Sigmoid colon (tissue), 7 donors: ENCODE data around the gene RWDD3. TPM values are rescaled to one million over a fixed set of nuclear protein-coding genes. Genes with fewer than 3 reads are reported as not detected.

Source experiments
- DNase-seq: peaks from one replicate; pipeline ENCODE4 v3.0.0-alpha.2; 2019
- H3K27ac ChIP-seq, 4 donors: fragments of 200-600 bp; sonication (generic); one replicate each; pipeline ENCODE4 v1.5.1; 2016 to 2019; ENCODE audit warnings: mild to moderate bottlenecking in 1 of 4
- H3K27me3 ChIP-seq, 3 donors: fragments of 200-600 bp; sonication (generic); one replicate each; pipeline ENCODE4 v1.5.1; 2019; ENCODE audit warnings: mild to moderate bottlenecking in 1 of 3
- H3K36me3 ChIP-seq, 4 donors: fragments of 200-600 bp; sonication (generic); one replicate each; pipeline ENCODE4 v1.5.1; 2016 to 2019
- H3K4me1 ChIP-seq, 4 donors: fragments of 200-600 bp; sonication (generic); one replicate each; pipeline ENCODE4 v1.5.1; 2017 to 2019
- H3K4me3 ChIP-seq, 4 donors: fragments of 200-600 bp; sonication (generic); one replicate each; pipeline ENCODE4 v1.5.1; 2017 to 2019; ENCODE audit warnings: mild to moderate bottlenecking in 2 of 4, moderate library complexity in 1 of 4
- H3K9me3 ChIP-seq, 4 donors: fragments of 200-600 bp in 3 of 4; sonication (generic) in 3 of 4; one replicate each; pipeline versions ENCODE4 v1.5.1 to v1.6.1; 2013 to 2019
- EP300 ChIP-seq, 4 donors: sonication (generic); formaldehyde crosslinking; IDR thresholded peaks; one replicate each; pipeline ENCODE4 v1.6.1; 2017; ENCODE audit warnings: antibody characterized with exemption in 4 of 4
- POLR2A ChIP-seq, 2 donors: fragments of 450-650 bp; IDR thresholded peaks; one replicate each; pipeline ENCODE4 v1.6.1; 2016; ENCODE audit warnings: antibody characterized with exemption in 2 of 2, mild to moderate bottlenecking in 2 of 2, moderate library complexity in 2 of 2
- POLR2AphosphoS5 ChIP-seq, 4 donors: sonication (generic); formaldehyde crosslinking; IDR thresholded peaks; one replicate each; pipeline ENCODE4 v1.6.1; 2017; ENCODE audit warnings: antibody characterized with exemption in 4 of 4
- WGBS, 2 donors: extraction: QIAGEN DNeasy Blood & Tissue Kit; methylation state at CpG; one replicate each; pipeline ENCODE4 v1.1.7; 2013; 5-methylcytosine and 5-hydroxymethylcytosine counted together
- intact Hi-C: fragments of 100-400 bp; cut with DNase I; formaldehyde crosslinking; loops from one replicate; pipeline ENCODE4 v1.15.1; 2023
- polyA plus RNA-seq, 3 donors: library from polyadenylated mRNA; stranded (reverse); fragments of 200-250 nt; gene quantifications; one replicate each; pipeline ENCODE4 v1.2.3, GENCODE V29; 2013
- total RNA-seq, 4 donors: library from RNA; depleted of rRNA; stranded (reverse); fragments of >200 nt; gene quantifications; one replicate each; pipeline ENCODE4 v1.1.0, GENCODE V29; 2016
- TF ChIP-seq, protein P1 (sequence below), 4 experiments: fragments of 450-650 bp in 3 of 4; fragments of 200-600 bp in 1 of 4; IDR thresholded peaks; one replicate each; pipeline ENCODE4 v1.5.1; 2016 to 2019; ENCODE audit warnings: antibody characterized with exemption in 4 of 4, mild to moderate bottlenecking in 3 of 4, moderate library complexity in 2 of 4
- donor health status: healthy with polysubstance abuse.
- donor health status: Bipolar disorder and iron deficiency.
- donor health status: healthy.

RWDD3 gene
- total RNA-seq (10 to 100 TPM; 11.1 to 22.2 (median 16.7) TPM), polyA plus RNA-seq (10 to 100 TPM; 17.0 to 27.6 (median 23.1) TPM)

DNA sequence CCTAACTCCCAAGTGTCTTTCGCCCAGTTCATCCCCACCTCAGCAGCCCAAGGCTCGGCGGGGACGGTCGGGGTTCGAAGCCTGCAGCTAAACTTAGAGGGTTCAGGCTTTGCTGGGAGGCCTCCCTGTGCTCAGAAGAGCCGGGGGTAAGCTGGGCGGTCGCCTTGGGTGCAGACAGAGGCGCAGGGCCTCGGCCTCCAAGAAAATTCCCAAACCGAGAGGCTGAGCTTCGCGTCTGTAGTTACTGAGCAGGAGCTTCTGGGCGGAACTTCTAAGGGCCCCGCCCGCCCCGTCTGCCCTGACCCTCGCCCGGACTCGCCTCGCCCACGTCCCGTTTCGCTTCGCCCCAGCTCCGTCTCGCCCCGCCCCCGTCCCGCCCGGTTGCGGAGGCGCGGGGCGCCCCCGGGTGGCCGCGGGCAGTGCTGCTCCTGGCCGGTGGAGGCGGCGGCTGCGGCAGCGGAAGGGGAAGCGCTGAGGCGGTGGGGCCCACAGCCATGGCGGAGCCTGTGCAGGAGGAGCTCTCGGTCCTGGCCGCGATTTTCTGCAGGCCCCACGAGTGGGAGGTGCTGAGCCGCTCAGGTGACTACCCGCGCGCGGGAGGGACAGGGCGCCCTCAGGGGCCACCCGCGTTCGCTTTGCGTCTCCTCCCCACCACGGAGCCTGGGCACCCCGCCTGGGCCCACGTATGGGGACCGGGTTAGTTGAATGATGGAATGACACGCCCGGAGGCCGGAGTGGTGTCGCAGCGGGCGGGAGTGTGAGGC is at the start of gene RWDD3:
RWDD3 (plus strand) TSS at position 474 of the 764 bp plus-strand sequence; CDS start at position 495, 21 bp downstream.
- intact Hi-C loops, result loop anchor here (1.0 to 2.0 kb wide), 3 partner anchors 117 to 379 kb away; partner anchors contain the start of gene TLCD4
- Histone ChIP-seq H3K4me1 (peaks cover 0 to 50% (median 37%) of the 10 kb centered on the region in 4 donors), H3K27ac (peak within 1 kb of the TSS; percentile 79 to 91 (median 86)), H3K9me3 (no peaks in the 10 kb centered on the region), H3K36me3 (no peaks in the 10 kb centered on the region), H3K27me3 (no peaks in the 10 kb centered on the region), H3K4me3 (peak within 1 kb of the TSS; percentile 68 to 86 (median 80))
- WGBS, 2 donors, result 0% methylated on average over 71 of the region's 71 CpGs
- TF ChIP-seq EP300 (IDR thresholded peaks at IDR 0.05) (no peak), POLR2AphosphoS5 (IDR thresholded peaks at IDR 0.05) (peak; percentile 31 to 82 (median 80)), POLR2A (IDR thresholded peaks at IDR 0.05) (peak in 1 of 2 donors; percentile 20)
- TF ChIP-seq, protein P1, sequence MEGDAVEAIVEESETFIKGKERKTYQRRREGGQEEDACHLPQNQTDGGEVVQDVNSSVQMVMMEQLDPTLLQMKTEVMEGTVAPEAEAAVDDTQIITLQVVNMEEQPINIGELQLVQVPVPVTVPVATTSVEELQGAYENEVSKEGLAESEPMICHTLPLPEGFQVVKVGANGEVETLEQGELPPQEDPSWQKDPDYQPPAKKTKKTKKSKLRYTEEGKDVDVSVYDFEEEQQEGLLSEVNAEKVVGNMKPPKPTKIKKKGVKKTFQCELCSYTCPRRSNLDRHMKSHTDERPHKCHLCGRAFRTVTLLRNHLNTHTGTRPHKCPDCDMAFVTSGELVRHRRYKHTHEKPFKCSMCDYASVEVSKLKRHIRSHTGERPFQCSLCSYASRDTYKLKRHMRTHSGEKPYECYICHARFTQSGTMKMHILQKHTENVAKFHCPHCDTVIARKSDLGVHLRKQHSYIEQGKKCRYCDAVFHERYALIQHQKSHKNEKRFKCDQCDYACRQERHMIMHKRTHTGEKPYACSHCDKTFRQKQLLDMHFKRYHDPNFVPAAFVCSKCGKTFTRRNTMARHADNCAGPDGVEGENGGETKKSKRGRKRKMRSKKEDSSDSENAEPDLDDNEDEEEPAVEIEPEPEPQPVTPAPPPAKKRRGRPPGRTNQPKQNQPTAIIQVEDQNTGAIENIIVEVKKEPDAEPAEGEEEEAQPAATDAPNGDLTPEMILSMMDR (IDR thresholded peaks at IDR 0.05), result peak; percentile 39 to 94 (median 45)
- peak; percentile 97 for DNase-seq

DNA sequence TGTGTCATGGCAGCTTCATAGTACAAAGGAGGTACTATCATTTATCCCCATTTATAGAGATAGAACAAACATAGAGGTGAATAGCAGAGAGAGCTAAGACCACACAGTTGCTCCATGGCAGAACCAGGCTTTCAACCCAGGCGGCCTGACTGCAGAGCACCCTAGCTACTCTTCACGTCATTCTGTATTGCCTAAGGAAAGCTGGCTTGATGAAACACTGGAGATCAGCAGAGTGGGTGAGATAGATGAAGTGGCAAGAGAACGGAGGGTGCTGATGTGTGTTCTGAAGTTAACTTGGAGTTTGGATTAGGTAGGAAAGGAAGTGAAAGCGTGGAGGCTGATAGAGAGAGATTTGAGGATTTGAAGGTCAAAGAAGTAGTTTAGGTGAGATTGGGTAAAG is 47.9 kb upstream of the RWDD3 start:
- DNase-seq, result no peak
- no peaks in the 10 kb centered on the region for H3K36me3 ChIP-seq
- intact Hi-C loops, result no loop called here
- H3K4me1 ChIP-seq, result peaks cover 0 to 13% (median 10%) of the 10 kb centered on the region in 4 donors
- H3K4me3 ChIP-seq, result no peak overlapping the region
- no peak overlapping the region for H3K27ac ChIP-seq
- H3K9me3 ChIP-seq, result no peaks in the 10 kb centered on the region
- no peak for TF ChIP-seq POLR2A (IDR thresholded peaks at IDR 0.05)
- TF ChIP-seq POLR2AphosphoS5 (IDR thresholded peaks at IDR 0.05), result no peak
- TF ChIP-seq, protein P1 (IDR thresholded peaks at IDR 0.05), result no peak
- no peak for TF ChIP-seq EP300 (IDR thresholded peaks at IDR 0.05)
- 92 to 93% methylated on average over 4 of the region's 4 CpGs for WGBS, 2 donors
- H3K27me3 ChIP-seq, result no peaks in the 10 kb centered on the region

- 95% methylated on average over 1 of the region's 1 CpG for WGBS, 2 donors
- intact Hi-C loops, result no loop called here
- Histone ChIP-seq H3K36me3 (no peaks in the 10 kb centered on the region), H3K9me3 (no peaks in the 10 kb centered on the region), H3K4me3 (no peak overlapping the region), H3K4me1 (peaks cover 0 to 30% (median 21%) of the 10 kb centered on the region in 4 donors), H3K27me3 (no peaks in the 10 kb centered on the region), H3K27ac (no peak overlapping the region)
- TF ChIP-seq POLR2AphosphoS5 (IDR thresholded peaks at IDR 0.05), result no peak
- TF ChIP-seq, protein P1 (IDR thresholded peaks at IDR 0.05), result no peak
- TF ChIP-seq EP300 (IDR thresholded peaks at IDR 0.05), result no peak
- TF ChIP-seq POLR2A (IDR thresholded peaks at IDR 0.05), result no peak
- DNase-seq, result no peak
These were observed 40.4 kb upstream of the RWDD3 start for GRCh38 chr1:95193591-95193990.

DNA sequence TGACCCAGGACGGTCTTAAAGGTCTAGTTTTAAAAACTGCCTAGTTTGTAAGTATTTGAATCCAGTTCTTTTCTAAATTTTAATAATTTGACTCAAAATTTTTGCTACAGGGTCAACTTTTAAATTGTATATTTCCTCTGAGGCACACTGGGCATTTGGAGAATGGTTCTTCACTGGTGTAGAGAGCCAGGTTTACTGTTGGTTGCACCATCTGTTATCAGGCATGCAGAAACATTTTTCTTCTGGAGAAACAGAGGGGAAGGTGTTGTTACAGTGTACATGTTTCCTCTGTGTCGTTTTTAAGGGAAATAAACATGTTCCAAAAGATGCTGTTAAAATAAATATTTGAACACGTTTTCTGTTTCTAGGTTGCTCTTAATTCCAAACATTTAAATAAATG is 39.0 kb upstream of the RWDD3 start:
- no peak for DNase-seq
- no peaks in the 10 kb centered on the region for H3K9me3 ChIP-seq
- peaks cover 0 to 30% (median 21%) of the 10 kb centered on the region in 4 donors for H3K4me1 ChIP-seq
- intact Hi-C loops, result no loop called here
- H3K27me3 ChIP-seq, result no peaks in the 10 kb centered on the region
- WGBS, 2 donors, result 74 to 81% methylated on average over 3 of the region's 3 CpGs
- H3K36me3 ChIP-seq, result no peaks in the 10 kb centered on the region
- TF ChIP-seq POLR2A (IDR thresholded peaks at IDR 0.05) (no peak), POLR2AphosphoS5 (IDR thresholded peaks at IDR 0.05) (no peak), EP300 (IDR thresholded peaks at IDR 0.05) (no peak)
- TF ChIP-seq, protein P1 (IDR thresholded peaks at IDR 0.05), result no peak
- H3K4me3 ChIP-seq, result no peak overlapping the region
- H3K27ac ChIP-seq, result no peak overlapping the region
